RWPE2 (cell line): ENCODE data around the gene CTRB1.
A peak's percentile ranks its signal among the peaks of the same experiment; 100 is the strongest.

Experiments used
- ATAC-seq: fragments of 200-7000 bp; cut with Tn5 transposase; 3 replicates; pipeline ENCODE4 v1.9.1; 2021; ENCODE audit warnings: low read depth
- DNase-seq: peaks from one replicate; pipeline ENCODE4 v3.0.0-alpha.2; 2020; ENCODE audit warnings: low spot score
- H3K27ac ChIP-seq: fragments of 450-650 bp; 2 replicates; pipeline ENCODE4 v1.5.1; 2017; ENCODE audit warnings: mild to moderate bottlenecking; ENCODE audit not compliant: poor library complexity, severe bottlenecking
- H3K27me3 ChIP-seq: fragments of 250-450 bp; sonication (Bioruptor Pico); 2 replicates; pipeline ENCODE4 v1.5.1; 2021; ENCODE audit warnings: mild to moderate bottlenecking, moderate library complexity; ENCODE audit not compliant: insufficient read depth, poor library complexity, severe bottlenecking
- H3K36me3 ChIP-seq: fragments of 250-450 bp; sonication (Bioruptor Pico); 2 replicates; pipeline ENCODE4 v1.5.1; 2020; ENCODE audit warnings: low read depth, mild to moderate bottlenecking, moderate library complexity
- H3K4me1 ChIP-seq: fragments of 250-450 bp; sonication (Bioruptor Pico); 2 replicates; pipeline ENCODE4 v1.5.1; 2021; ENCODE audit warnings: mild to moderate bottlenecking, moderate library complexity; ENCODE audit not compliant: insufficient read depth, poor library complexity, severe bottlenecking
- H3K4me3 ChIP-seq: fragments of 250-450 bp; sonication (Bioruptor Pico); 2 replicates; pipeline ENCODE4 v1.5.1; 2021; ENCODE audit warnings: mild to moderate bottlenecking, moderate library complexity; ENCODE audit not compliant: severe bottlenecking
- H3K9me3 ChIP-seq: fragments of 250-450 bp; sonication (Bioruptor Pico); 2 replicates; pipeline ENCODE4 v1.5.1; 2021; ENCODE audit warnings: mild to moderate bottlenecking, moderate library complexity; ENCODE audit not compliant: severe bottlenecking
- CTCF ChIP-seq: fragments of 450-650 bp; IDR thresholded peaks from one replicate; pipeline ENCODE4 v1.5.1; 2017; ENCODE audit warnings: mild to moderate bottlenecking, moderate library complexity; ENCODE audit not compliant: poor library complexity, severe bottlenecking

The CTRB1 gene

GRCh38 chr16:75236232-75236631, 17.4 kb downstream of the CTRB1 start:
- DNase-seq (no peak), ATAC-seq (no peak)
- no peaks in the 10 kb centered on the region for H3K9me3 ChIP-seq
- H3K4me3 ChIP-seq: no peak overlapping the region
- peaks cover 21% of the 10 kb centered on the region for H3K4me1 ChIP-seq
- TF ChIP-seq CTCF: no peak
- peaks cover 85% of the 10 kb centered on the region for H3K36me3 ChIP-seq
- no peaks in the 10 kb centered on the region for H3K27me3 ChIP-seq
- H3K27ac ChIP-seq: no peak overlapping the region

- ATAC-seq (no peak), DNase-seq (no peak)
- H3K9me3 ChIP-seq: no peaks in the 10 kb centered on the region
- no peak overlapping the region for H3K4me3 ChIP-seq
- H3K27ac ChIP-seq: no peak overlapping the region
- TF ChIP-seq CTCF: no peak
- peaks cover 79% of the 10 kb centered on the region for H3K36me3 ChIP-seq
- no peaks in the 10 kb centered on the region for H3K27me3 ChIP-seq
- H3K4me1 ChIP-seq: peaks cover 21% of the 10 kb centered on the region
Observed at GRCh38 chr16:75236736-75237397, 18.1 kb downstream of the CTRB1 start.

- no peak for TF ChIP-seq CTCF
- Histone ChIP-seq H3K36me3 (peaks cover 72% of the 10 kb centered on the region), H3K27me3 (no peaks in the 10 kb centered on the region), H3K27ac (peak overlapping the region; percentile 34), H3K4me1 (peaks cover 21% of the 10 kb centered on the region), H3K9me3 (no peaks in the 10 kb centered on the region), H3K4me3 (no peak overlapping the region)
- no peak for DNase-seq
- no peak for ATAC-seq
Observed at GRCh38 chr16:75237398-75238131, 18.8 kb downstream of the CTRB1 start.

GRCh38 chr16:75238132-75238852, 19.5 kb downstream of the CTRB1 start:
- Histone ChIP-seq H3K27me3 (no peaks in the 10 kb centered on the region), H3K9me3 (no peaks in the 10 kb centered on the region), H3K36me3 (peaks cover 70% of the 10 kb centered on the region), H3K4me3 (no peak overlapping the region), H3K4me1 (peaks cover 21% of the 10 kb centered on the region), H3K27ac (peak overlapping the region; percentile 34)
- DNase-seq (no peak), ATAC-seq (no peak)
- TF ChIP-seq CTCF: no peak
